ENCODE measurements around the gene H2BK1.

Gene H2BK1

GRCh38 chr7:151177310-151177709 is 33.0 kb downstream of the H2BK1 start:
- no peak for DNase-seq (ENCODE audit: low spot score)

- DNase-seq (ENCODE audit: low spot score), result no peak
Measured at GRCh38 chr7:151176401-151176800, 33.9 kb downstream of the H2BK1 start.

- no peak for DNase-seq (ENCODE audit: low spot score)
Measured at GRCh38 chr7:151175793-151176311, 34.4 kb downstream of the H2BK1 start.

GRCh38 chr7:151175047-151175792 is 35.1 kb downstream of the H2BK1 start:
- DNase-seq (ENCODE audit: low spot score), result no peak

- DNase-seq (ENCODE audit: low spot score), result no peak
Measured at GRCh38 chr7:151174246-151175046, 35.8 kb downstream of the H2BK1 start.

GRCh38 chr7:151173386-151174245 is 36.7 kb downstream of the H2BK1 start:
- DNase-seq (ENCODE audit: low spot score), result no peak

GRCh38 chr7:151172273-151173141 is 37.8 kb downstream of the H2BK1 start:
- DNase-seq (ENCODE audit: low spot score), result peak; percentile 83

GRCh38 chr7:151168787-151169162 is 41.5 kb downstream of the H2BK1 start:
- DNase-seq (ENCODE audit: low spot score), result no peak

- peak; percentile 26 for DNase-seq (ENCODE audit: low spot score)
Measured at GRCh38 chr7:151168003-151168786, 42.1 kb downstream of the H2BK1 start.

- no peak for DNase-seq (ENCODE audit: low spot score)
Measured at GRCh38 chr7:151167197-151167961, 42.9 kb downstream of the H2BK1 start, which contains the start of gene GBX1. Gene GBX1 (minus strand): TSS chr7:151167694. CDS start chr7:151167548, 146 bp downstream.

GRCh38 chr7:151166629-151167196 is 43.6 kb downstream of the H2BK1 start:
- DNase-seq (ENCODE audit: low spot score), result no peak

- DNase-seq (ENCODE audit: low spot score), result no peak
Measured at GRCh38 chr7:151161757-151162156, 48.5 kb downstream of the H2BK1 start.
